H1 (cell line): ENCODE results near the gene TSN.

Experiments used
- EP300 ChIP-seq, 2 experiments: IDR thresholded peaks; 1 replicate in 1 of 2; 2 replicates in 1 of 2; pipeline ENCODE4 v1.6.1; 2011 to 2012; ENCODE audit warnings: low read depth in 2 of 2, low read length in 2 of 2, mild to moderate bottlenecking in 2 of 2, borderline replicate concordance in 1 of 2, inconsistent platforms in 1 of 2, moderate library complexity in 1 of 2
- POLR2A ChIP-seq, 2 experiments: IDR thresholded peaks; 1 replicate in 1 of 2; 2 replicates in 1 of 2; pipeline ENCODE4 v1.6.1; 2011; ENCODE audit warnings: low read depth in 2 of 2, low read length in 2 of 2, mild to moderate bottlenecking in 2 of 2; ENCODE audit errors: control extremely low read depth in 1 of 2
- SP1 ChIP-seq: IDR thresholded peaks from 2 replicates; pipeline ENCODE4 v1.6.1; 2011; ENCODE audit warnings: low read depth, low read length
- TF ChIP-seq, protein P1 (sequence below), 3 experiments: IDR thresholded peaks; 1 replicate in 2 of 3; 2 replicates in 1 of 3; pipeline versions ENCODE4 v1.5.1 to v1.6.1; 2011; ENCODE audit warnings: low read length in 3 of 3, mild to moderate bottlenecking in 3 of 3, inconsistent platforms in 2 of 3, low read depth in 1 of 3, moderate library complexity in 1 of 3; ENCODE audit not compliant: insufficient read depth in 1 of 3; ENCODE audit errors: control extremely low read depth in 1 of 3
- TF ChIP-seq, protein P2 (sequence below): IDR thresholded peaks from 2 replicates; pipeline ENCODE4 v1.6.1; 2011; ENCODE audit warnings: low read length, improper control_type of control experiment

DNA sequence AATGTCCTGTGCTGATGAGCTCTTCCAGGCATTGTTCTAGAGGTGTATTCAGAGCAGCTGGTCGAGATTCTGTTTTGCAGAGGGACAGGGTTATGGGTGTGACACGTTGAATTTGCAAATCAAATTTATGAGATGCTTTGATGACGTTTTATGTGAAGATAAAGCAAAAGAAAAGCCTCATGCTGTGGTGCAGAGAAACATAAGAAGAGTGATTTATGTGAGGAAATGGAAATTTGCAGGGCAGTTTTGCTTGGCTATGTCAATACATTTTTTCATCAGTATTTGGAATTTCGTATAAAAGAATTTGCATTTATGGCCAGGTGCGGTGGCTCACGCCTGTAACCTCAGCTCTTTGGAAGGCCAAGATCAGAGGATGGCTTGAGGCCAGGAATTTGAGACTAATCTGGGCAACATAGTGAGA lies 36.4 kb downstream of the TSN start:
- TF ChIP-seq, protein P1, sequence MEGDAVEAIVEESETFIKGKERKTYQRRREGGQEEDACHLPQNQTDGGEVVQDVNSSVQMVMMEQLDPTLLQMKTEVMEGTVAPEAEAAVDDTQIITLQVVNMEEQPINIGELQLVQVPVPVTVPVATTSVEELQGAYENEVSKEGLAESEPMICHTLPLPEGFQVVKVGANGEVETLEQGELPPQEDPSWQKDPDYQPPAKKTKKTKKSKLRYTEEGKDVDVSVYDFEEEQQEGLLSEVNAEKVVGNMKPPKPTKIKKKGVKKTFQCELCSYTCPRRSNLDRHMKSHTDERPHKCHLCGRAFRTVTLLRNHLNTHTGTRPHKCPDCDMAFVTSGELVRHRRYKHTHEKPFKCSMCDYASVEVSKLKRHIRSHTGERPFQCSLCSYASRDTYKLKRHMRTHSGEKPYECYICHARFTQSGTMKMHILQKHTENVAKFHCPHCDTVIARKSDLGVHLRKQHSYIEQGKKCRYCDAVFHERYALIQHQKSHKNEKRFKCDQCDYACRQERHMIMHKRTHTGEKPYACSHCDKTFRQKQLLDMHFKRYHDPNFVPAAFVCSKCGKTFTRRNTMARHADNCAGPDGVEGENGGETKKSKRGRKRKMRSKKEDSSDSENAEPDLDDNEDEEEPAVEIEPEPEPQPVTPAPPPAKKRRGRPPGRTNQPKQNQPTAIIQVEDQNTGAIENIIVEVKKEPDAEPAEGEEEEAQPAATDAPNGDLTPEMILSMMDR (IDR thresholded peaks at IDR 0.05; ENCODE audit: control extremely low read depth in 1 of 3, insufficient read depth in 1 of 3, low read depth in 1 of 3, low read length in 3 of 3), result no peak
- no peak for TF ChIP-seq SP1
- TF ChIP-seq EP300 (IDR thresholded peaks at IDR 0.05; ENCODE audit: borderline replicate concordance in 1 of 2, low read depth in 2 of 2, low read length in 2 of 2), result no peak
- TF ChIP-seq POLR2A (IDR thresholded peaks at IDR 0.05; ENCODE audit: control extremely low read depth in 1 of 2, low read depth in 2 of 2, low read length in 2 of 2), result no peak
- TF ChIP-seq, protein P2, sequence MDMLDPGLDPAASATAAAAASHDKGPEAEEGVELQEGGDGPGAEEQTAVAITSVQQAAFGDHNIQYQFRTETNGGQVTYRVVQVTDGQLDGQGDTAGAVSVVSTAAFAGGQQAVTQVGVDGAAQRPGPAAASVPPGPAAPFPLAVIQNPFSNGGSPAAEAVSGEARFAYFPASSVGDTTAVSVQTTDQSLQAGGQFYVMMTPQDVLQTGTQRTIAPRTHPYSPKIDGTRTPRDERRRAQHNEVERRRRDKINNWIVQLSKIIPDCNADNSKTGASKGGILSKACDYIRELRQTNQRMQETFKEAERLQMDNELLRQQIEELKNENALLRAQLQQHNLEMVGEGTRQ, result no peak
